ENCODE results near the gene POU6F2. TPM values are rescaled to one million over a fixed set of nuclear protein-coding genes. Genes with fewer than 3 reads are reported as not detected.

Gene POU6F2
- total and polyA plus RNA-seq, 2 of the 4 experiments (the other 2 are of a cell fraction), result not detected

DNA sequence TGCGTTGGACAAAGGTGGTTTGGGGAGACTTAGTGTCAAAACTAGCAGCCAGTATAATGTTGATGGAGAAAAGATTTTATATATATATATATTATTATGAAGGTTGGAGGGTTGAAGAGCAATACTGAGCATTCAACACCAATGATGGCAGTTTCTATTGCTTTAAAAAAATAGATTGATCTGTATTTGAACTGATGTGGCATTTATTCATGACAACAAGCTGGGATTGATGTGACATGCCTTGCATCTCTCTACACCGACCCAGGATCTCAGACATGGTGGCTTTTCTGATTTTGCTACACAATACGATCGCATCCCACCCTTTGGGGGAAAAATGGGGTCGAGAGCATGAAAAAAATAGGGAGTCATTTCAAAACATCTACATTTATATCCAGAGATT is 175.4 kb downstream of the POU6F2 start:
- H3K4ac ChIP-seq (ENCODE audit: low read depth, low read length), result no peak overlapping the region
- H2AK5ac ChIP-seq (ENCODE audit: low read depth, low read length), result no peak overlapping the region
- dilution Hi-C loops (cut with HindIII; ENCODE audit: low sequenced_read_pairs, unreplicated experiment) (no loop called here), in situ Hi-C loops (cut with MboI; ENCODE audit: low sequenced_read_pairs) (no loop called here), intact Hi-C loops (cut with micrococcal nuclease) (no loop called here)
- H3K4me3 ChIP-seq (ENCODE audit: insufficient read depth, low read depth, low read length), result no peak overlapping the region
- H3K23ac ChIP-seq (ENCODE audit: low read depth, low read length), result no peak overlapping the region
- H4K20me1 ChIP-seq (ENCODE audit: insufficient read depth, low read length), result no peaks in the 10 kb centered on the region
- H2BK15ac ChIP-seq (ENCODE audit: low read depth, low read length), result no peak overlapping the region
- H4K8ac ChIP-seq (ENCODE audit: low read depth in 2 of 2, low read length in 2 of 2), result no peak overlapping the region
- no peak overlapping the region for H2AK9ac ChIP-seq (replicated peaks; ENCODE audit: low read depth, low read length, poor library complexity)
- TF ChIP-seq RCOR1 (IDR thresholded peaks at IDR 0.05; ENCODE audit: insufficient replicate concordance, low read length) (no peak), MXI1 (IDR thresholded peaks at IDR 0.05; ENCODE audit: borderline replicate concordance, low read depth, low read length) (no peak), SMC3 (IDR thresholded peaks at IDR 0.05; ENCODE audit: low read depth, low read length) (no peak)
- TF ChIP-seq, protein P1, sequence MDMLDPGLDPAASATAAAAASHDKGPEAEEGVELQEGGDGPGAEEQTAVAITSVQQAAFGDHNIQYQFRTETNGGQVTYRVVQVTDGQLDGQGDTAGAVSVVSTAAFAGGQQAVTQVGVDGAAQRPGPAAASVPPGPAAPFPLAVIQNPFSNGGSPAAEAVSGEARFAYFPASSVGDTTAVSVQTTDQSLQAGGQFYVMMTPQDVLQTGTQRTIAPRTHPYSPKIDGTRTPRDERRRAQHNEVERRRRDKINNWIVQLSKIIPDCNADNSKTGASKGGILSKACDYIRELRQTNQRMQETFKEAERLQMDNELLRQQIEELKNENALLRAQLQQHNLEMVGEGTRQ (IDR thresholded peaks at IDR 0.05; ENCODE audit: low read depth, low read length), result no peak
- H2BK5ac ChIP-seq (ENCODE audit: low read depth, low read length, poor library complexity, severe bottlenecking), result no peak overlapping the region
- no peak overlapping the region for H3K27ac ChIP-seq (ENCODE audit: insufficient read depth, low read length)
- H2AFZ ChIP-seq (replicated peaks; ENCODE audit: low read length, poor library complexity), result no peak overlapping the region
- H3K4me2 ChIP-seq (ENCODE audit: low read depth, low read length), result no peak overlapping the region
- ATAC-seq (ENCODE audit: low read depth) (no peak), DNase-seq (no peak)
- no peak overlapping the region for H3K14ac ChIP-seq (replicated peaks; ENCODE audit: low read depth, low read length)
- H3K9me3 ChIP-seq (ENCODE audit: control insufficient read depth, insufficient read depth, low read length), result no peaks in the 10 kb centered on the region
- no peak overlapping the region for H3K18ac ChIP-seq (ENCODE audit: low read depth, low read length)
- no peak overlapping the region for H3K56ac ChIP-seq (ENCODE audit: extremely low read depth, insufficient read depth, low read length)
- no peak overlapping the region for H2BK20ac ChIP-seq (ENCODE audit: low read depth, low read length)
- H3K9ac ChIP-seq (ENCODE audit: low read depth, low read length), result no peak overlapping the region
- no TSS peak for BruUV-seq (replicated peaks)
- H4K5ac ChIP-seq (ENCODE audit: low read depth, low read length), result no peak overlapping the region
- no peaks in the 10 kb centered on the region for H3K4me1 ChIP-seq (ENCODE audit: control insufficient read depth, insufficient read depth, low read length)
- no peaks in the 10 kb centered on the region for H3K79me1 ChIP-seq (ENCODE audit: low read depth in 1 of 2, low read length in 2 of 2)
- no peaks in the 10 kb centered on the region; the same call in 1 of the 2 replicates for H3K27me3 ChIP-seq (ENCODE audit: control insufficient read depth, insufficient read depth, low read length)
- ChIA-PET CTCF (no interaction called here), POLR2A (ENCODE audit: unreplicated experiment) (no interaction called here)
- no peaks in the 10 kb centered on the region for H3K36me3 ChIP-seq (ENCODE audit: control insufficient read depth, insufficient read depth, low read length)
- no peak overlapping the region for H2BK120ac ChIP-seq (ENCODE audit: low read depth, low read length)
- no peaks in the 10 kb centered on the region for H3K9me1 ChIP-seq (ENCODE audit: insufficient read depth, low read length)
- WGBS, 2 experiments (ENCODE audit: extremely low coverage in 2 of 2, insufficient read length in 1 of 2), result no CpG with 5 or more reads among the region's 5 CpGs
- no peak overlapping the region for H4K91ac ChIP-seq (ENCODE audit: insufficient read depth, low read depth, low read length)

Measured in IMR-90 (cell line).